ENCODE measurements around the gene TRIM42. TPM values are rescaled to one million over a fixed set of nuclear protein-coding genes. Genes with fewer than 3 reads are reported as not detected.
A peak's percentile ranks its signal among the peaks of the same experiment; 100 is the strongest.

TRIM42 gene
- total RNA-seq, 1 experiment from 2014 or later = not detected

GRCh38 chr3:140710711-140711389, 33.0 kb downstream of the TRIM42 start:
- no peak for DNase-seq (ENCODE audit: low read depth)

- no peak for DNase-seq (ENCODE audit: low read depth)
Measured at GRCh38 chr3:140711390-140712035, 33.6 kb downstream of the TRIM42 start.

GRCh38 chr3:140712301-140712700, 34.4 kb downstream of the TRIM42 start:
- no peak for DNase-seq (ENCODE audit: low read depth)

GRCh38 chr3:140715035-140715434, 37.2 kb downstream of the TRIM42 start:
- DNase-seq (ENCODE audit: low read depth) = no peak

DNA sequence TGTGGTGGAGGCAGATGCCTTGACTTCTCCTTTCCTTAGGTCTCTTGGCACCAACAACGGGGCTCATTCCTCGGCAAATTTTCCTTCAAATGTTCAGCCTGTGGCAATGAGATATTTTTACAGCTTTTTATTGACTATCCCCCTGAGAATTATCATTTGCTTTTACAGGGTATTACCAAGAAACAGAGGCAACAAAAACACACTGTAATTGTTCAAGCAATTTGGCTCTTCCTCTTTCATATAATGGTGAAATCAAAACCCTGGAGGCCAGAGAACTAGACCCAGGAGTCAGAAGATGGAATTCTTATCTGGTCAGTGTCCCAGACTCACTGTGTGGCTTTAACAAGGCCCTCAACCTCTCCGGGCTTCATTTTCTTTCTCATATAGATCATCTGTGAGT, 40.1 kb downstream of the TRIM42 start:
- no peak for DNase-seq (ENCODE audit: low read depth)

DNA sequence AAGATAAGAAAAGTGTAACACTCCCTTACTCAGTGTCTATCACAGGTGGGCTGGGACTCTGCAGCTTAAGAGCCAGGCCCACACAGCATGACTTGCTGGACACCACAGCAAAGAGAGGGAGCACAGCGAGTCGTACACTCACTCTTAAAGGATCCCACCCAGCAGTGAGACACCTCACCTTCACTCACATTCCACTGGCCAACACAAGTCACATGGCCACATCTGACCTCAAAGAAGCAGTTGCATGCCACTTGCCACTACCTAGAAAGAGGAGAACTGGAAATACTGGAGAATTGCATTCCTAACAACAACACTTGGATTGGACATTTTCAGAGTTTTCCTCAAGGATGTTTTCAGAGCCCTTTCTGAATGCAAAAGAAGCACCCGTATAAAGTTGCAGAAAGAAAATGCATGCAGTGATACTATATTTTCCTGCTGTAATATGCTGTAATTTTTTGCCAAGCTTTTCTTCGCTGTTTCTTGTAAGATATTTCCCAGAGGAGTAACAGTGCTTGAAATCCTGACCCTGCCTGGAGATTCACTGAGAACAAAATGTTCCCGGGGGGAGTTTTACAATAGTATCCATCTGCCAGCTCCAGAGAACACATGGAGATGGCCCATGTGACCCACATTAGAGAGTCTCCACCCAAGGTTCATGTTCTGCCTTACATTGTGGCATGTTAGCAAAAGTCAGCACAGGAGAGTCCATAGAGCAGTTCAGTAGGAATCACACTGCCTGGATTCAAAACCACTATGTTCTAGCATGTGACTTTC, 42.2 kb downstream of the TRIM42 start:
- no peak for DNase-seq (ENCODE audit: low read depth)

DNA sequence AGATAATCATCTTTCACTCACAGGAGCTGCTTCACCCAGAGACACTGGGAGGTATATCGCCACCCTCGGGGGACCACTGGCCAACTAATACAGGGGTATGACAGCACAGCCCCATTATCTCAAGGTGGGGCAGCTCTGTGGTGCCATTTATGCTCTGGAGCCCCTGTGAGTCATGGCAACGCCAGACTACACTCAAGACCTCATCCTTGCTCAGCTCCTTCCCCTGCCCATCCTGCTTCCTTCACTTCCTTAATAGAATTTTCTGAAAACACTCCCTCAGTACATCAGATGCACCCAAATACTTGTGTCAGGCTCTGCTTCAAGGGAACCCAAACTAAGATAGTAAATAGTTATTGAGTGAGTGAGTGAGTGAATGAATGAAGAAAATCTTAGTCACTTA, 45.7 kb downstream of the TRIM42 start:
- peak; percentile 21 for DNase-seq (ENCODE audit: low read depth)

DNA sequence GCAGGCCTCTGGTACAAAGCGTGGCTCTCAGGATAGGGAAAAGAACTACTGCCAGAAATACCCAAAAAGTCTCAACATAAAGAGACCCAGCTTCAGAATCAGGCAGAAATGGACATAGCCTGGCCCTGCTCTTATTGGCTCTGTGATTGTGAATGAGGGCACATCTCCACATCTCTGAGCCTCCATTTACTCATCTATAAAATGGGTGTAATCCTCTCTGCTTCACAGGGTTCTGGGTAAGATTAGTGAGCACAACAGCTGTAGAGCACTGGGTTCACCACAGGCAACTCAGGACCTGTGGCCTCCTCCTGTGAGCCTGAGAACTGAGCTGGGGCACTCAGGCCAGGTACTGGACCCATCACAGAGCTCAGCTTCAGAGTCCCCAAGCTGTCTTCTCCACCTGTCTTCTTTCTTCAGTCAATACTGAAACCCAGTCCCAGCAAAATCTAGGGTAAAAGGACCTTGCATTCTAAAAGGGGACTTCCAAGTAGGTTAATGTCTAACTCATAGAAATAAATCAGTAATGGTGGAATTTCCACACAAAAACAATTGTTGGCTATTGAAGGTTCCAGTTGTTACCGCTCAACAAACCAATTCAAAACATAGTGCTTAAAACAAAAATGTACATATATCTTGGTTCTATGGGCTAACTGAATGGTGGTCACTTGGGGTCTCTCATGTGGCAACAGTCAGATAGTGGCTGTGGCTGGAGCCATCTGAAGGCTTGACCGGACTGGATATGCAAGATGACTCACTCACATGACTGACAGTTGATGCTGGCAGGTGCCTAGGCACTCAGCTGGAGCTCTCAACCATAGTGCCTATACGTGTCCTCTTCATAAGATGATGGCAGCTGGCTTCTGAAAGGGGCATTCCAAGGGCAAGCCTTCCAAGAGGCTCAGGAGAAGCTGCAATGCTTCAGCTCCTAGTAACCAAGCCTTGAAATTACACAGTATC, 47.3 kb downstream of the TRIM42 start:
- DNase-seq (ENCODE audit: low read depth) = no peak

- no peak for DNase-seq (ENCODE audit: low read depth)
Measured at GRCh38 chr3:140726066-140726465, 48.2 kb downstream of the TRIM42 start.

DNA sequence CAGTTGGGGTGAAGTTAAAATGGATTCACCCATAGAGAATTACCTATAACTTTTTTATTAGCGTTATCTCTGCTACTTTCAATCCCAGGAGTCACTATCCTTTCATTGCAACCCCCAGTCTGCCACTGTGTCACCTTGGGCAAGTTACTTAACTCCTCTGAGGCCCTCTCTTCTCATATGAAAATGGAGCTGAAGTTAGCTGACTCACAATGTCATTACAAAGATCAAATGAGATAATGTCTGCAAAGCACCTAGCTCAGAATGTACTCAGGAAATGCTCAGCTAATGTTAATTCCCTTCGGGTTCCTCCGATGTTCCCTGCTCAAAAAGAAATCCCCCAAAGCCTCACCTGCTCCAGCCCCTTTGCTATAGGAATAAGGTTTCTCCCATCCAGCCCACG, 50.0 kb downstream of the TRIM42 start:
- DNase-seq (ENCODE audit: low read depth) = peak; percentile 28

GRCh38 chr3:140731440-140732119, 53.7 kb downstream of the TRIM42 start:
- DNase-seq (ENCODE audit: low read depth) = no peak

DNA sequence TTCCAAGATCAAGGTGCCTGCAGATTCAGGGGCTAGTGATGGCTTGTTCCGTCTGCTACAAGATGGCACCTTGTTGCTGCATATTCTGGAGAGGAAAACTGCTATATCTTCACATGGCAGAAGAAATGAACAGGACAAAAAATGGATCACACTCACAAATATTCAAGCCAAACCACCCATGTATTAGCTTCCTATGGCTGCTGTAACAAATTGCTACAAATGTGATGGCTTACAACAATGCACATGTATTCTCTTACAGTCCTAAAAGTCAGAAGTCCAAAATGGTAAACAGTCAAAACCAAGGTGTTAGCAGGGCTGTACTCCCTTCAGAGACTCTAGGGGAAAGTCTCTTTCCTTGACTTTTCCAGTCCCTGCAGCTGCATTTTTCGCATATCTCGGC, 55.8 kb downstream of the TRIM42 start:
- no peak for DNase-seq (ENCODE audit: low read depth)

- peak; percentile 49 for DNase-seq (ENCODE audit: low read depth)
Measured at GRCh38 chr3:140736863-140737460, 59.1 kb downstream of the TRIM42 start.

DNA sequence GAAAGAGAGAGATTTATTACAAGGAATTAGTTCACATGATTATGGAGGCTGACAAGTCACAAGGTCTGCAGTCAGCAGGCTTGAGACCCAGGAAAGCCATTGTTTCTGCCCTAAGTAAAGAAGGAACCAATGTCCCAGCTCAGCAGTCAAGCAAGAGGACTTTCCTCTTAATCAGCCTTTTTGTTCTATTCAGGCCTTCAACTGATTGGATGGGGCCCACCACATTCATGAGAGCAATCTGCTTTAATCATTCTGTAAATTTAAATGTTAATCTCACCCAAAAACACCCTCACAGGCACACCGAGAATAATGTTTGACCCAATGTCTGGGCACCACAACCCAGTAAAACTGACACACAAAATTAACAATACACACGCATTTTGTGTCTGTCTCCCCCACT, 64.3 kb downstream of the TRIM42 start:
- no peak for DNase-seq (ENCODE audit: low read depth)

DNA sequence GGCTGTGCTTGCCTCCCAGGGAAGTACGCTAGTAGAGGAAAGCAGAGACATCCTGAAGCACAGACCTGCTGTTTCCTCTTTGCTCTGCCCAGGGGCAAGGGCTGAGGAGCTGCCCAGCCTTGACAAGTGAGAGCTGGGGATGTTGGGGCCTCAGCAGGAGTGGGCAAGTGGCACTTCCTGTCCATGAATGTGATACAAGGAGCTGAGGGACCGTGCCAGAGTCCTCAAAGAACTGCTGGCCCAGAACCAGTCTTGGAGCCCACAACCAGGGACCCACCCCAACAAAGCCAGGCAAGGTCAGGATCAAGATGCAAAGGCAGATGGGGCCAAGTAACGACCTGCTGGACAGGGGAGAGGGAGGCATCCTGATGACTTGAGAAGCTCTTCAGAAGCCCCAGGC, 70.3 kb downstream of the TRIM42 start:
- DNase-seq (ENCODE audit: low read depth) = no peak

DNA sequence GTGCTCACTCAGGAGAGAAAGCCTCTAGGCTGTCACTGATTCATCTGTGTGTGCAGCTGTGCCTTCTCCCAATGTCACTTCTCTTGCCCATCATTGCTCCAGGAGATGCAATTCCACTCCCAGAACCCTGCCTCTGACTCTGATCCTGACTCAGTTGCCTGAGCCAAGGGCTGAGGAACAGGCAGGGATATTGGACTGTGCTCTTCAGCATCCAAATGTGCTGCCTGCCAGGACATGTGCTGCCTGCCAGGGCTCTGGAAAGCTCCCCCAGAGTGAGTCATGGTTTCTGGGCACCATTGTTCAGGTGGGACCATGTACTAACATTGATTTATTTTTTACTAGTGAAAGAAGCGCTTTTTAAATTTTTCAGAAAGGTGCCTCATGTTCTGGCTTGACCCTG, 71.0 kb downstream of the TRIM42 start:
- DNase-seq (ENCODE audit: low read depth) = no peak
